Common myeloid progenitor, CD34-positive (primary cell): ENCODE results near the gene GFPT1.

Experiments used
- CTCF ChIA-PET: fragments of 350-600 bp; sonication (Branson Sonifier 250); formaldehyde crosslinking; loops from one replicate; lab custom pipeline; 2021; ENCODE audit warnings: antibody characterized with exemption; lab: Charles Lee
- POLR2A ChIA-PET: fragments of 350-600 bp; sonication (Branson Sonifier 250); formaldehyde crosslinking; loops from one replicate; lab custom pipeline; 2021; ENCODE audit warnings: antibody characterized with exemption; lab: Charles Lee
- DNase-seq, 3 donors: peaks; one replicate each; pipeline versions ENCODE4 v3.0.0 to v3.0.0-alpha.2; 2013
- H3K27ac ChIP-seq, 2 experiments: 1 replicate in 1 of 2; 2 replicates in 1 of 2; pipeline ENCODE4 v1.7.0; 2013; ENCODE audit warnings: inconsistent platforms in 2 of 2, low read length in 2 of 2, mild to moderate bottlenecking in 2 of 2, low read depth in 1 of 2, moderate library complexity in 1 of 2; ENCODE audit not compliant: severe bottlenecking in 2 of 2, insufficient read depth in 1 of 2, poor library complexity in 1 of 2
- H3K27me3 ChIP-seq, 5 experiments: replicated peaks in 2 of 5; 1 replicate in 3 of 5; 2 replicates in 2 of 5; pipeline versions ENCODE4 v1.6.1 to v1.7.0; 2013; ENCODE audit warnings: low read length in 4 of 5, mild to moderate bottlenecking in 2 of 5, moderate library complexity in 2 of 5, inconsistent platforms in 1 of 5; ENCODE audit not compliant: insufficient read depth in 5 of 5, control insufficient read depth in 4 of 5
- H3K36me3 ChIP-seq, 4 experiments: 1 replicate in 2 of 4; 2 replicates in 2 of 4; pipeline versions ENCODE4 v1.6.1 to v1.7.0; 2013; ENCODE audit warnings: low read length in 3 of 4, control low read depth in 1 of 4, mild to moderate bottlenecking in 1 of 4; ENCODE audit not compliant: control insufficient read depth in 4 of 4, insufficient read depth in 4 of 4
- H3K4me1 ChIP-seq, 4 experiments: 1 replicate in 3 of 4; 2 replicates in 1 of 4; pipeline versions ENCODE4 v1.6.1 to v1.7.1; 2013; ENCODE audit warnings: low read length in 3 of 4, mild to moderate bottlenecking in 3 of 4, control low read depth in 1 of 4, inconsistent platforms in 1 of 4, moderate library complexity in 1 of 4; ENCODE audit not compliant: control insufficient read depth in 4 of 4, insufficient read depth in 4 of 4; ENCODE audit errors: control extremely low read depth in 1 of 4
- H3K4me3 ChIP-seq, 7 experiments: 1 replicate in 4 of 7; 2 replicates in 3 of 7; pipeline versions ENCODE4 v1.5.1 to v1.7.0; 2013; ENCODE audit warnings: mild to moderate bottlenecking in 7 of 7, low read length in 6 of 7, moderate library complexity in 6 of 7, inconsistent platforms in 2 of 7, low read depth in 2 of 7, control low read depth in 1 of 7; ENCODE audit not compliant: insufficient read depth in 4 of 7, control insufficient read depth in 1 of 7; ENCODE audit errors: extremely low read depth in 1 of 7
- H3K9me3 ChIP-seq, 5 experiments: 1 replicate in 4 of 5; 2 replicates in 1 of 5; pipeline versions ENCODE4 v1.6.1 to v1.7.1; 2013; ENCODE audit warnings: low read length in 4 of 5, mild to moderate bottlenecking in 2 of 5, inconsistent platforms in 1 of 5, low read depth in 1 of 5, moderate library complexity in 1 of 5; ENCODE audit not compliant: control insufficient read depth in 4 of 5, insufficient read depth in 2 of 5; ENCODE audit errors: control extremely low read depth in 1 of 5
- WGBS: methylation state at CpG from one replicate; pipeline ENCODE4 v1.1.5; 2013; ENCODE audit not compliant: insufficient coverage; 5-methylcytosine and 5-hydroxymethylcytosine counted together

The GFPT1 gene

GRCh38 chr2:69376403-69376802, 10.6 kb downstream of the GFPT1 start:
- CTCF ChIA-PET, result interaction anchor here (0.7 to 2.0 kb wide), 4 partner anchors 9 to 337 kb away, joined by 3 to 7 read pairs (median 4); no protein-coding TSS in a partner anchor
- Histone ChIP-seq H3K4me3 (no peak overlapping the region), H3K4me1 (no peaks in the 10 kb centered on the region), H3K27me3 (no peaks in the 10 kb centered on the region), H3K9me3 (no peaks in the 10 kb centered on the region), H3K36me3 (peaks cover 0 to 13% (median 8%) of the 10 kb centered on the region in 4 experiments), H3K27ac (no peak overlapping the region)
- DNase-seq, result no peak
- POLR2A ChIA-PET, result no interaction called here
- WGBS, result 98% methylated on average over 5 of the region's 6 CpGs

GRCh38 chr2:69375494-69376353, 11.3 kb downstream of the GFPT1 start:
- Histone ChIP-seq H3K27me3 (no peaks in the 10 kb centered on the region), H3K9me3 (no peaks in the 10 kb centered on the region), H3K27ac (no peak overlapping the region), H3K36me3 (peaks cover under 1 to 17% (median 9%) of the 10 kb centered on the region in 4 experiments), H3K4me3 (no peak overlapping the region), H3K4me1 (no peaks in the 10 kb centered on the region)
- CTCF ChIA-PET, result interaction anchor here (0.7 to 2.0 kb wide), 6 partner anchors 10 to 338 kb away, joined by 3 to 7 read pairs (median 4); partner anchors contain the start of gene GFPT1
- DNase-seq, result peak in 2 of 3 donors; percentile 57 to 60
- POLR2A ChIA-PET, result no interaction called here
- 100% methylated on average over 5 of the region's 8 CpGs for WGBS

GRCh38 chr2:69372767-69373166, 14.3 kb downstream of the GFPT1 start:
- Histone ChIP-seq H3K27ac (no peak overlapping the region), H3K36me3 (peaks cover 15 to 44% (median 25%) of the 10 kb centered on the region in 4 experiments), H3K9me3 (no peaks in the 10 kb centered on the region), H3K27me3 (no peaks in the 10 kb centered on the region), H3K4me3 (no peak overlapping the region), H3K4me1 (no peaks in the 10 kb centered on the region)
- DNase-seq, result no peak
- ChIA-PET POLR2A (no interaction called here), CTCF (no interaction called here)

GRCh38 chr2:69369802-69370201, 17.2 kb downstream of the GFPT1 start:
- peaks cover 20 to 58% (median 38%) of the 10 kb centered on the region in 4 experiments for H3K36me3 ChIP-seq
- no peaks in the 10 kb centered on the region for H3K4me1 ChIP-seq
- no peak for DNase-seq
- no peaks in the 10 kb centered on the region for H3K27me3 ChIP-seq
- WGBS, result no CpG with 5 or more reads among the region's 1 CpG
- ChIA-PET CTCF (interaction anchor here (1.0 to 1.1 kb wide), 3 partner anchors 15 to 370 kb away, joined by 3 to 4 read pairs (median 3); no protein-coding TSS in a partner anchor), POLR2A (interaction anchor here (0.6 kb wide), 1 partner anchor 370 kb away, joined by 4 read pairs; no protein-coding TSS in a partner anchor)
- no peak overlapping the region for H3K27ac ChIP-seq
- H3K4me3 ChIP-seq, result no peak overlapping the region
- H3K9me3 ChIP-seq, result no peaks in the 10 kb centered on the region

DNA sequence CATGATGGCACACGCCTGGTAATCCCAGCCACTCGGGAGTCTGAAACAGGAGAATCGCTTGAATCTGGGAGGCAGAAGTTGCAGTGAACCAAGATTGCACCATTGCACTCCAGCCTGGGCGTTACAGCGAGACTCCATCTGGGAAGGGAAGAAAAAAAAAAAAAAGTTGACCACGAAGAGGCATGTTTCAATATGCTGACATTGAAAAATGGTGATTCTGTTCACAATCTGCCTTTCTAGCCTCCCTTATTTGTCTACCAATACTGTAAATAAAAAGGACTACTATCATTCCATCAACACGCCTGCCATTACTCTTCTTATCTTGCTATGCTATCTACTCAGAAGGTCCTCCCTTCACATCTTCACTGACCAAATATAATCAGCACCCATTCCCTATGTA, 18.4 kb downstream of the GFPT1 start:
- Histone ChIP-seq H3K27ac (no peak overlapping the region), H3K36me3 (peaks cover 19 to 64% (median 40%) of the 10 kb centered on the region in 4 experiments), H3K4me1 (no peaks in the 10 kb centered on the region), H3K4me3 (no peak overlapping the region), H3K27me3 (no peaks in the 10 kb centered on the region), H3K9me3 (no peaks in the 10 kb centered on the region)
- ChIA-PET CTCF (no interaction called here), POLR2A (no interaction called here)
- no peak for DNase-seq
- 94% methylated on average over 4 of the region's 7 CpGs for WGBS

DNA sequence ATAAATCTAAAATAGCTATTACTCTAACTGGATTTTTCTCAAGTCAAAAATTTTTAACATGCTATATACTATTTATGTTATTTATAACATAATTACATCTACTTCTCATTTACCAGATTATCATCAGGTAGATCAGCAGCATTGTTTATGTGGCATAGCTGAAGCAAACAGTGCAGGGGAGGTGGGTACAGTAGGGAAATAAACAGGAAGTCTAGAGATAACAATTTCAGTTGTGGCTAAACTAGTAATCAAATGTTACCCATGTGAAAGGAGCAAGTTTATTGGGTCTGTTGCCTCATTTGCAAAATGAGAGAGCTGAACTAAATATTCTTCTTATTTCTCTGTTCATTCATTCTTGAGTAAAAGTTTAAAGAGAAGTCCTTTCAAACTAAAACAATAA, 27.7 kb downstream of the GFPT1 start:
- Histone ChIP-seq H3K27ac (no peak overlapping the region), H3K9me3 (no peaks in the 10 kb centered on the region), H3K4me1 (no peaks in the 10 kb centered on the region), H3K27me3 (no peaks in the 10 kb centered on the region), H3K36me3 (peaks cover 20 to 80% (median 55%) of the 10 kb centered on the region in 4 experiments), H3K4me3 (no peak overlapping the region)
- ChIA-PET POLR2A (no interaction called here), CTCF (interaction anchor here (0.7 to 1.2 kb wide), 2 partner anchors 15 to 30 kb away, joined by 3 read pairs; no protein-coding TSS in a partner anchor)
- DNase-seq, result no peak

GRCh38 chr2:69358914-69359313, 28.1 kb downstream of the GFPT1 start:
- no peak for DNase-seq
- H3K27me3 ChIP-seq, result no peaks in the 10 kb centered on the region
- 100% methylated on average over 1 of the region's 3 CpGs for WGBS
- H3K9me3 ChIP-seq, result no peaks in the 10 kb centered on the region
- POLR2A ChIA-PET, result interaction anchor here (0.8 kb wide), 1 partner anchor 15 kb away, joined by 3 read pairs; no protein-coding TSS in a partner anchor
- no peaks in the 10 kb centered on the region for H3K4me1 ChIP-seq
- no peak overlapping the region for H3K27ac ChIP-seq
- CTCF ChIA-PET, result interaction anchor here (0.7 to 1.2 kb wide), 3 partner anchors 15 to 30 kb away, joined by 3 read pairs; no protein-coding TSS in a partner anchor
- H3K4me3 ChIP-seq, result no peak overlapping the region
- peaks cover 21 to 79% (median 56%) of the 10 kb centered on the region in 4 experiments for H3K36me3 ChIP-seq
